HG03045 (cell line): Measurements from ENCODE around the gene DDX17.

Source experiments
- ATAC-seq: cut with Tn5 transposase; IDR thresholded peaks from one replicate; pipeline ENCODE4 v1.9.1; 2021; ENCODE audit warnings: mild to moderate bottlenecking, moderate library complexity; ENCODE audit not compliant: unreplicated experiment

The DDX17 gene

DNA sequence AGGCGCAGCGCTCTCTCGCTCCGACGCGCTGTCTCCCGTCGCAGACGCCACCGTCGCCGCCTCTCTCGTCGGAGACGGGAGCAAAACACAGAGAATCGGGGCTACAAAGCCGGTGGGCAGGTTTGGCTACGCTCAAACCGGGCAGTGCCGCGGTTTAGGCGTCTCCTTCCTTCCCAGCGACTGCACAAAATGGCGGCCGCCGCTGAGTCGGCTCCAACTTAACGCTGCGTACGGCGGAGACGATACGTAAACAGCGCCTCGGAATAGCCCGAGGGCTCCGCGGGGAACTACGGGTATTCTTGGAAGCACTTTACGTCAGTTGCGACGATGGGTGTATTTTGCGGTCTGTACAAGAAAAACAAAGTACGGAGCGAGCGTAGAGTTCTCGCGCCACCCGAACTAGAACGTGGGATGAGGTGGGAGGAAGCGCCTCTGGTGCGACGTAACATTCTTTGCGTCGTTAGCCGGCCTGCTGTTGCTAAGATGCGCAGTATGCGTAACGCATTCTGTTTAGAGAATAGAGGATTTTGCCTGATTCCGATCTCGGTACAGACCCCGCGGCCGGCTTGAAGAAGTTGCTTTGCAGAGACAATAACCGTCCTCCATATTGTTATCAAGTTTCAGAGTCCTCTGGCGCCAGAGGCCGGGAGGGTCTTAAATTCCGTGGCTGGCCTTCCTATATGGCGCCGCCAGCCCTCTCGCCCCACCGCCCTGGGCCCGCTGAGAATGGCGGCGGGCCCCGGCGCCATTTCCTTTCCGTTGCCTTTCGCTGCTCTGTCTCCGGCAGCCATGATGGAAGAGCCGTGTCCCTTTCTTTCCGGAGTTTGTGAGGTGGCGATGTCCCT lies at the start of gene DDX17:
DDX17 (minus strand) TSS at position 194 of the 845 bp plus-strand sequence.
- peak; percentile 73 for ATAC-seq

DNA sequence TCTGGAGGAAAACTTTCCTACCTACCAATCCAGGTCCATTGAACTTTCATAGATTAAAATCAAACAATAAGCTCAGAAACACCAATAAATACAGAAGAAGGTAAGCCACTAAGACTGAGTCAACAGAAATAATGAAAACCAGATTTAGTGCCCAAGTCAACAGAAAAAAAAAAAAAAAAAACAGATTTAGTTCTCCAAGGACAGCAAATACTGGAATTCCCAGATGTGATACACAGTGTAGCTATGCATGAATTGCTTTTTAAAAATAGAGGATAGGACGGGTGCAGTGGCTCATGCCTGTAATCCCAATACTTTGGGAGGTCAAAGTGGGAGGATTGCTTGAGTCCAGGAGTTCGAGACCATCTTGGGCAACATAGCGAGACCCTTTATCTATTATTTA lies 48.2 kb upstream of the DDX17 start:
- ATAC-seq = no peak

DNA sequence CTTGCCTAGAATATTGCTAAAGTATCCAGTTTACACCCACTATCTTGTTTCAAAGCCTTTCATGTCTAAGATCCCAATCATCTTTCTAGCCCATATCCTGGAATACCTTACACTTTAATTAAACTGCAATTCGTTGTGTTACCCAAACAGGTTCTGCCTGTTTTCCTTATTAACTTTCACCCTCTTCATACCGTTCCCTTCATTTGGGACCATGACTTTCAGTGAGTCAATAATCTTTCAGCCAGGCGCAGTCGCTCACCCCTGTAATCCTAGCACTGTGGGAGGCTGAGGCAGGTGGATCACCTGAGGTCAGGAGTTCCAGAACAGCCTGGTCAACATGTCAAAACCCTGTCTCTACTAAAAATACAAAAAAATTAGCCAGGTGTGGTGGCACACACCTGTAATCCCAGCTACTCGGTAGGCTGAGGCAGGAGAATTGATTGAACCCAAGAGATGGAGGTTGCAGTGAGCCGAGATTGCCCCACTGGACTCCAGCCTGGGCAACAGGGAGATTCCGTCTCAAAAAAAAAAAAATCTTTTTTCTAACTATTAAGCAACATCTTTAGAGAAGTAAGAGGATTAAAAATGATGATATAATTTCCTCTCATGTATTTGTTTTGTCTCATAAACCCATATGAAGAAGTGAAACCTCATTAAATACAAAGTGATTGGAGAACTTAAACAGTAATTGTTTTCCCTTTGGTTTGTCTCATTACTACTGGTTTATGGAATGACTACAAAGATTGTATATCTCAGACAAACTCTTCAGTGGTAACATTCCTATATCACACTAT lies 43.2 kb upstream of the DDX17 start:
- no peak for ATAC-seq

DNA sequence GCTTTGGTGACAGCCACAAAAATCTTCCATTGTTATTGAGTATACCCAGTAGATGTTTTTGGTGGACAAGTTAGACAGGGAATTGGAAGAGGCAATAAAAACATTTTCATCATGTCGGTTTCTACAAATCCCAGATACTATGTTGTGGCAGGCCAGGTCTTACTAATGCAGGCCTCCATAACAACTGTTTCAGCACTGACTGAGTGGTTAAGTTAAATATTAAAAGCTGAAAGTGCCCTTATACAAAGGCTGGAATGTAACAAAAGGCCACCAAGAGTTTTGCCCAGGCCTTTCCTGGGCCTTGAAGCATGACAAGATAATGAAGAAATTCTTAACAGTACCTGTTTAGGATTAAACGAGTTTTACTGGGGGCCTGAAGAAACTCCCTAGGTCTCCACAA lies 34.6 kb upstream of the DDX17 start:
- ATAC-seq = no peak

DNA sequence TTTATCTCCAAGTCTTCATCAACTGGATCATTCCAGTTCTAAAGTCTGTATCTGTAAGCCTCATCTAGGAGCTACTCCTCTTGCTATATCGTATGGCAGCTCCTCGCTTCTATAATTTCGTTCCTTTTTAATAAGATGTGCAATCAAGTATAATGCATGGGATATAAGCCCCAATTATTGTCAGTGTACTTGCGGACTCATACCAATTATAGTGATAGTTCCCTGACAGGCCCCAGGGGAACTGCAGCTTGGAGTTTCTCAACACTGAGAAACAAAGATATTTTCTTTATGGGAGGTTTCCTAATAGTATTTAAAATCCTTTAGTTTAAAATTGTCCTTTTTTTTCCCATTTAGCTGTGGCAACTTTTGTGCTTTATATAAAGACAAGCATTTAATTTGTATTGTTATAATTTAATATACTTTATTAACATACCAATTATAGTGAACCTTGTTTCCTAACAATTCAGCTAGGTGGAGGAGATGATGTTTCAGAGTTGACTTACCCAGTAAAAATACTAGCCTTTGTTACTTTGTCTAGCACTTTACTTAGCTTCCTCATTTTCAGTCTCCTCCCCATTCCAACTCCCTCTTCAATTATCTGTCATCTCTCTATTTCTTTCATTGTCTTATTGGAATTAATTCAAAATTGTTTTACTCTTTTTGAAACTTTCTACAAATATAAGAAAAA lies 25.3 kb upstream of the DDX17 start:
- ATAC-seq = no peak

DNA sequence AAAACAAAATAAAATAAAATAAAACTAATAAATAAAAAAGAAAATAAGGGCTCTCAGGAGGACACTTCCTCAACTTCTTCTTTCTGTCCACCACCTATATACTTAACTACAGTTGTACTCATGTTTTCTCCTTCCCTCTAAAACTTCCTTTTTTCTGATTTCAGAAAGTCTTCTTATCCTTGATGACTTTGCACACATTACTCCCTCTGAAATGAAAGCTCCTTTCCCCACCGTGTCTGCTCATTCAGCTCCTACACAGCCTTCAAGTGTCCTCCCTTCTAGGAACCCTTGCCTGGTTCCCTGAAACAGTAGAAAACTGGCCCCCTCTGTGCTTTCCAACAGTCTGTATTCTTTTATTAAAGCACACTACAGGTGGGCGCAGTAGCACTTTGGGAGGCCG lies 18.3 kb upstream of the DDX17 start:
- no peak for ATAC-seq

DNA sequence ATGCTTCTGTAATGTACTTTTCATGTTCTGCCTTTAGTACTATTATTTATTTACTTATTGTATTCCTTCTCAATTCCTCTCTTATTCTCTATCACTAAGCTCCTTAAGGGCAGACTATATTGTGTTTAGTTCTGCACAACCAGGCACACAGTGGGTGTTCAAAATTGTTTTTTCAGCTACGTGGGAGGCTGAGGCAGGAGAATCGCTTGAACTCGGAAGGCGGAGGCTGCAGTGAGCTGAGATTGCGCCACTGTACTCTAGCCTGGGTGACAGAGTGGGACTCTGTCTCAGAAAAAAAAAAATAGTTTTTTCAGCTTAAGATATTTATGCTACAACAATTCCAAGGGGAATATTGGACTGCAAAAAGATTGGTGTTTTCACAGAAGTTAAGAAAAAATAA lies 17.4 kb upstream of the DDX17 start:
- no peak for ATAC-seq

DNA sequence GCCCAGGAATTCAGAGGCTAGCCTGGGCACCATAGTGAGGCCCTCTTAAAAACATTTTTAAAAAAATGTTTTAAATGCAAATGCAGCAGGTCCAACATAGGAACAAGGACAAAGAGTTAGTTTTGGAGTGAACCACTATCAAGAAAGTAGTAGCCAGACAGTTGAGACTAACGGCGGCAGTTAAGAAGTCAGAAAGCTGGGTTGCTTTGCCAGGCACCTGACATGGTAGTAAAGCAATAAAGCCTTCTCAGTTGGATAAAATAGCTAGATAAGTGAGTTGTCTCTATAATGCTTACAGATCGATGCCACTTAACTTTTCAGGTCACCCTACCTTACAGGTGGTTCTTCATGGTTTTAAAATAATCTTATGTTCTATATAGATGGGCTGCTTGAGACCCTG lies 16.9 kb upstream of the DDX17 start:
- no peak for ATAC-seq

DNA sequence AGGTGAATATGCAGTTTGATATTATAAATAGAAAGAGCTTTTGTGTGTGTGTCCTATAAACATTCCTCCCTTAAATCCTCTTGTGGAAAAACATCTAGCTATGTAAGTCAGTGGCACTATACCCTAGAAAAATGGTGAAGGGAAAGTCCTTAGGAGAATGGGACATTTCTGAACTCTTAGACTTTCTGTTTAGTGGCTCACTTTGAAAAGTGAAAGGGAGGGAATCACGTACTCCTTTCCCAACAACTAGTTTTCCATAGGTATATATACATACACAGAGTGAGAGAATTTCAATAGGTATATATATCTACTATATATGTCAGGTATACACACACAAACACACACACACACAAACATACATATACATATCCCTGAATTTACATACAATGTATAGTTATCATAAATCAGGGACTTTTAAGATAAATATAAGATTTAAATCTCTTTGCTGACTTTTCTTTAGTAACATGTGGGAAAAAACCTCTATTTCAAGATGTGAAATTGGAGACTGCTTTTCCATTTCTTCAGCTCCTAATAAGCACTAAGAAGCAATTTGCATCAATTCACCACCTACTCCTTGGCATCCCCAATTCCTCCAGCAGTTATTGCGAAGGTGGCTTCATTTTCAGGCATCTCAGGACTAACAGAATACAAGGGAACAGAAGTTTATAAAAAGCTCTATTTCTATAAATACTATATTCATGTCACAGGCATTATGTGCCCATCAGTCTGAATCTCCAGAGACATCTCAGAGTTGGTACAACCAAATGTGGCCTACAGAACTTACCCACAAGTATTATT lies 13.5 kb upstream of the DDX17 start:
- ATAC-seq = no peak

DNA sequence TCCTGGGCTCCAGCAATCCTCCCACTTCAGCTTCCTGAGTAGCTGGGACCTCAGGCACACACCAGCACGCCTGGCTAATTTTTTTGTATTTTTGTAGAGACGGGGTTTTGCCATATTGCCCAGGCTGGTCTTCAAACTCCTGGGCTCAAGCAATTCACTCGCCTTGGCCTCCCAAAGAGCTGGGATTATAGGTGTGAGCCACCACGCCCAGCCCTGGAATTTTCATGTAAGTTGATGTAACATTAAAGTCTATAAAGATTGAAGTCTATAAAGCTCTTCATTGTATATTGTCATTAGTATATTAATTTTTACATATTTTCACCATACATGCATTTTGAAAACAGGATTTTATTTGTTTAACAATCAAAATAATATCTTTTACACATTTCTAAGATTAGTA lies 12.5 kb upstream of the DDX17 start:
- ATAC-seq = no peak

DNA sequence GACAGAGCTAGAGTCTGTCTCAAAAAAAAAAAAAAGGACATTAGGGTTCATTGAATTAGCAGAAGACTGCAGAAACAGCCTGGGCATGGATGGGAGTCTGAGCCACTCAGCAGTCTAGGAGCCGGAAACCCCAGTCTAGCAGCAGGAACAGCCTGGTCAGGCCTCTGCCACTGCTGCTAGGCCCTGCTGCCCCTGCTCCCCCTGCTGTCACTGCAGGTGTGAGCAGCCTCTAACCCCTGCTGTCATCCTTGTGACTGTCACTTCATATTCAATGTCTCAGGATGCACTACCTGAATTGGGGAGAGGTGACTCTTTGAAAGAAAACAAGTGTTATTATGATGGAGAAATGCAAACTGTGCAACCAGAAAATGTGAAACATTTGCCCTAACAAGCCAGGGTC lies 7.0 kb upstream of the DDX17 start:
- no peak for ATAC-seq

DNA sequence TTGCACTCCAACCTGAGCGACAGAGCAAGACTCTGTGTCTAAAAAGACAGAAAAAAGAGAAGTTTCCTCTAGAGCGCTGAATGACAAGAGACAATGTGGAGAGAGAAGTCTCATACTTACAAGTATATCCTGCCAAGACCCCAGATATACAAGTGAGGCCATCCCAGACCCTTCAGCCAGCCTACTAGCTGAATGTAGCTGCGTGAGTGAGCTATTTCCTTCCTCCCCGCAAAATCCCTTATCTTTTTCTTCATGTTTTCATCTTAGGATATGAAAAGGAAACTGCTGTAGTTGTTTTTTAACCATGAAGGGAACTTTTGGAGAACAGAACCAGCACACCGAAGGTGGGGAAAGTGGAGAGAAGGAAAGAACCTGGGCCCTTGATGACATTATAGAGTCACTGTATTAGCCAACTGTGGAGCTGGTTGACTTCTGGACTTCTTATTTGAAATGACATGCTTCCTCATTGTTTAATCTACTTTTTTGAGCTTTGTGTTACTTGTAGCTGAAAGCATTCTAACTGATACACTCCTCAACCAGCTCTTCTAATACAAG lies 4.4 kb upstream of the DDX17 start:
- ATAC-seq = no peak

DNA sequence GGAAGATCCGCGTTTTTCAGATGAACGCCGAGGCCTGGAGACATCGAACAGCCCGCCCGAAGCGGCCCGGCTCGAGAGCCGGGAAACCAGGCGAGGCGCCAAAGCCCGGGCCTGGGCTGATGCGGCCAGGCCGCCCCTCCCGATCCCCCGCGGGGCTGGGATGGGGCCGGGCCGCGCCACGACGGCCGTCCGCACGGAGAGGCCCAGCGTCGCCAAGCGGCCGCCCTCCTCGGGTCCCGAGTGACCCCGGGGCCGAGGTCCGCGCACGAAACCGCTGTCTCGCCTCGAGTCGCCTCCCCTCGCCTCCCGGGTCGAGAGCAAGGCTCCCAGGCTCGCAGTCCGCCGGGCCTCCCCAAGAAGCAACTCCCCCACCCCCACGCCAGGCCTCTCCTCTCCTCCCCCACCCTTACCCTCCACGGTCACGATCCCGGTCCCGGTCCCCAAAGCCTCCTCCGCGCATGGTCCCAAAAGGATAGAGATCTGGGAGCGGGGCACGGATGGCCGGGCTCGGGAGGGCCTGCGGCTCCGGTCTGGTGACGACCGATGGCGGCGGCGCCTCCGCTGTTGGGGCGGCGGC lies 482 bp downstream of the DDX17 start:
- ATAC-seq = peak; percentile 29

DNA sequence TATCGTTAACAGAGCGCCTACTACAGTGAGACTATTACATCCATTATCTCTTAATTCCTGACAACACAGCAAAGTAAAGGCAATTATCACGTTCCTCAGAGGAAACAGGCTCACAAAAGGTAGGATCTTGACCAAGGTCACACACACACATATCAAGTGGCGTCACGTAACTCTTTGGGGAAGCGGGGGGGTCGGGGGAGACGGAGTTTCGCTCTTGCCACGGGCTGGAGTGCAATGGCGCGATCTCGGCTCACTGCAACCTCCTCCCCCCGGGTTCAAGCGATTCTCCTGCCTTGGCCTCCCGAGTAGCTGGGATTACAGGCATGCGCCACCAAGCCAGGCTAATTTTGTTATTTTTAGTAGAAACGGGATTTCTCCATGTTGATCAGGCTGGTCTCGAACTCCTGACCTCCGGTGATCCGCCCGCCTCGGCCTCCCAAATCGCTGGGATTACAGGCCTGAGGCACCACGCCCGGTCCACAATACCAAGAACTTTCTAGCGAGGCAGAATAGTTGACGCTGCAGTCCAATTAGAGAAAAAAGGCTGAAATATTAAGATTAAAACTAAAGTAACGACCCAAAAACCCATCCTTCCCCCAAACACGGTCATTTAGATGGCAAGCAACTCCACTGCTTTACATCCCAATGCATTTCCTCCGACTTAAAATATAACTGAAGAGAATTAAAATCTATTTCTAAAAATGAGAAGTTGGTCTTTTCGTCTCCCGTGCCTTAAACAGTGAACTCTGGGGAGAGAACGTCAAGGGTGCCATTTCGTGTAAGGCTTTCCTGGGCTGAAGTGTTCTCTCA lies 1.2 kb downstream of the DDX17 start:
- no peak for ATAC-seq

DNA sequence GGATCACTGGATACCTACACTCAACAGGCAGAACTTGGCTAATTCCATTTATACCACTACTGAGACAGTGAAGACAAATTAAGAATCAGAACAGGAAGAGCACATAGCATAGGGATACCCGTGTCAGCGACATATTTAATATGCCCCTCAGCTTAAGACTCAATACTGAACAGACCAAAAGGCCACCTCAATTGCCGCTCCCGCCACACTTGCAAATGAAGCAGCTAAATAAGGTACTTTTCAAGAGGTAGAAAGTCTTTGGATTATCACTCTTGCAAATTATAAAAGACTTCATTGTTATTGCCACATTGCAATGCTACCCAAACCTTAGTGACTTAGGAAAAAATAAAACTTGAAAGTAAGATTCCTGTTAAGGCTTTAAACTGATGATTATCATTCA lies 3.1 kb downstream of the DDX17 start:
- no peak for ATAC-seq

DNA sequence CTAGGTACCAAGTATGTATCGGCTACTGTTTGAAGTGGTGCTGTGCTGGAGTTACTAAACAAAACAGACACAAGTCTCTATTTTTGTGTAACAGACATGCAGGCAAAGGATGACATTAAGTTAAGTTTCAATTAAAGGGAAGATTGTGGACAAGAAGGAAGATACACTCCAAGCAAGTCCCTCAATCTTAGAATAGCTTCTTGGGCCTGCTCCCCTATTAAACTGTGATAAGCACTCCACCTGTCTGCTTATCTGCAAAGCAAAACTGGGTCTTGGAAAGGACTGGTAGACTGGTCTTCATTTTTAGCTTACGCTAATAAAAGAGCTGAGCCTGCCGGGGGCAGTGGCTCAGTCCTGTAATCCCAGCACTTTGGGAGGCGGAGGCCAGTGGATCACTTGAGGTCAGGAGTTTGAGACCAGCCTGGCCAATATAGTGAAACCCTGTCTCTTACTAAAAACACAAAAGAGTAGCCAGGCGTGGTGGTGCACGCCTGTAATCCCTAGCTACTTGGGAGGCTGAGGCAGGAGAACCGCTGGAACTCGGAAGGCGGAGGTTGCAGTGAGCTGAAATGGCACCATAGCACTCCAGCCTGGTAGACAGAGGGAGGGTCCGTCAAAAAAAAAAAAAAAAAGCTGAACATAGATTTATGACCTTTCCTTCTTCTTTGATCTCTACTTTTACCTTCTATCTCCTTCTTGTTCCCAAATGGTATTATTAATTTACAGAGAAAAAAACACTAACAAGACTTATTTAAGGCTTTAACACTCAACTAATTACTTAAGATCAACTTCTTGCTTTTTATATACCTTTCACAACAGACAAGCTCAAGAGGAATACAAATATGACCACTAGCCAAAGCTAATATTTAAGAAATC lies 4.1 kb downstream of the DDX17 start:
- no peak for ATAC-seq

DNA sequence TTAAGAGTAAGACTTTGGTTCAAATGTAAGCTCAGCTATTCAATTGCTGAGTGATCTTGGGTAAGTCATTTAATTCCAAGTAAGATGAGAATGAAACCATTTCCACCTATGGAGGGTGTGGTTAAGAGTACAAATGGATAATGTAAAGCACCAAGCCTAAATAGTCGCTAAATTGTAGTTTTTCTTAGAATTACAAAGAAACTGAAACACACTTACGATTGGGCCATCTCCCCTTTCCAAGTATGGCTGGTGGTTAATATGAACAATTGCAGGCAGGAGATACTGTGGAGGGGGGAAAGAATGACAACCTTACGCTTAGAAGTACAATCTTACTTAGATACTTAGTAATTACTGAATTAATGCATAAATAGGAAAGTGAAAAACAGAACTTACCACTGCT lies 8.2 kb downstream of the DDX17 start:
- no peak for ATAC-seq

DNA sequence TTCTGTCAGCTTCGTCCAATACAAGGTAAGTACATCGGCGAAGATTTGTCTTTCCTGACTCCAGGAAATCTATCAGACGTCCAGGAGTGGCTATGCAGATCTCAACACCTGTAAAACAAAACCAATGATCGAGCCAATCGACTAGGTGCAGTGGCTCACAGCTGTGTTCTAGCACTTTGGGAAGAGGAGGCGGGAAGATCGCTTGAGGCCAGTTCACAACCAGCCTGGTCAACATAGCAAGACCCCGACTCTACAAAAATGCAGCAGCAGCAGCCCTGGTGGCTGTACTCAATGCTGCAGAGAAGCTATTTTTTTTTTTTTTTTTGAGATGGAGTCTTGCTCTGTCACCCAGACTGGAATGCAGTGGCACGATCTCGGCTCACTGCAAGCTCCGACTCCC lies 11.2 kb downstream of the DDX17 start:
- ATAC-seq = no peak
